ENCODE results near the gene FAIM2.

DNA sequence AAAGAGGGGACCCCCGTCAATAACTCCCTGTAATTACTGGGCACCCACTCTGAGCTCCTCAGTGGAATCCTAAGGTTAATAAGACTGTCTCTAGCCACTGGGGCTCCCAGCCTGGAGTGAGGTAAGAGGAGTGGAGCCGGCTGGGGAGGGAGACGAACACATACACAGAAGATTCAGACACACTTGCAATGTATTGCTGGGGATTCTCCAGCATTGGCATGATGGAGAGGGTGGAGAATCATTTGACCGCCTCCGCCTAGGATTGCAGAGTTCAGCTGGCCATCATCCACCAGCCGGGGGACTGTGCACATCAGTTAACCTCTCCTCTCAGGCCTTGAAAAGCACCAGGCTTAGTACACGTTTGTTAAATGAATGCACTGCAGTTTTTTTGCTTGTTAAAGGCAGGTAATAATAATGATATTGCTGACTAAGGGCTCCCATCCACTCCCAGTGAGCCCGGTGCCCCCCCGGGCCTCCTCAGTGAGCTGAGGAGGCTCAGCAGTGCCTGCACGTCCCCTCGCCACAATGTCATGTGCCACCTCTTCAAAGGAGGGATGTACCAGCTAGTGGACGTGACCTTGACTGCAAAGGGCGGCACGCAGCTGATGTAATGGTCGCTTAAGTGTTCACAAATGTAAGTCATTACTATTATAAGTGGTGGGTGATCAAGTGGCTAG, 20.3 kb upstream of the FAIM2 start:
- TF ChIP-seq POLR2AphosphoS5 (IDR thresholded peaks at IDR 0.05), result no peak
- TF ChIP-seq, protein P1, sequence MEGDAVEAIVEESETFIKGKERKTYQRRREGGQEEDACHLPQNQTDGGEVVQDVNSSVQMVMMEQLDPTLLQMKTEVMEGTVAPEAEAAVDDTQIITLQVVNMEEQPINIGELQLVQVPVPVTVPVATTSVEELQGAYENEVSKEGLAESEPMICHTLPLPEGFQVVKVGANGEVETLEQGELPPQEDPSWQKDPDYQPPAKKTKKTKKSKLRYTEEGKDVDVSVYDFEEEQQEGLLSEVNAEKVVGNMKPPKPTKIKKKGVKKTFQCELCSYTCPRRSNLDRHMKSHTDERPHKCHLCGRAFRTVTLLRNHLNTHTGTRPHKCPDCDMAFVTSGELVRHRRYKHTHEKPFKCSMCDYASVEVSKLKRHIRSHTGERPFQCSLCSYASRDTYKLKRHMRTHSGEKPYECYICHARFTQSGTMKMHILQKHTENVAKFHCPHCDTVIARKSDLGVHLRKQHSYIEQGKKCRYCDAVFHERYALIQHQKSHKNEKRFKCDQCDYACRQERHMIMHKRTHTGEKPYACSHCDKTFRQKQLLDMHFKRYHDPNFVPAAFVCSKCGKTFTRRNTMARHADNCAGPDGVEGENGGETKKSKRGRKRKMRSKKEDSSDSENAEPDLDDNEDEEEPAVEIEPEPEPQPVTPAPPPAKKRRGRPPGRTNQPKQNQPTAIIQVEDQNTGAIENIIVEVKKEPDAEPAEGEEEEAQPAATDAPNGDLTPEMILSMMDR (IDR thresholded peaks at IDR 0.05), result no peak
